ENCODE measurements around the gene COG4.

DNA sequence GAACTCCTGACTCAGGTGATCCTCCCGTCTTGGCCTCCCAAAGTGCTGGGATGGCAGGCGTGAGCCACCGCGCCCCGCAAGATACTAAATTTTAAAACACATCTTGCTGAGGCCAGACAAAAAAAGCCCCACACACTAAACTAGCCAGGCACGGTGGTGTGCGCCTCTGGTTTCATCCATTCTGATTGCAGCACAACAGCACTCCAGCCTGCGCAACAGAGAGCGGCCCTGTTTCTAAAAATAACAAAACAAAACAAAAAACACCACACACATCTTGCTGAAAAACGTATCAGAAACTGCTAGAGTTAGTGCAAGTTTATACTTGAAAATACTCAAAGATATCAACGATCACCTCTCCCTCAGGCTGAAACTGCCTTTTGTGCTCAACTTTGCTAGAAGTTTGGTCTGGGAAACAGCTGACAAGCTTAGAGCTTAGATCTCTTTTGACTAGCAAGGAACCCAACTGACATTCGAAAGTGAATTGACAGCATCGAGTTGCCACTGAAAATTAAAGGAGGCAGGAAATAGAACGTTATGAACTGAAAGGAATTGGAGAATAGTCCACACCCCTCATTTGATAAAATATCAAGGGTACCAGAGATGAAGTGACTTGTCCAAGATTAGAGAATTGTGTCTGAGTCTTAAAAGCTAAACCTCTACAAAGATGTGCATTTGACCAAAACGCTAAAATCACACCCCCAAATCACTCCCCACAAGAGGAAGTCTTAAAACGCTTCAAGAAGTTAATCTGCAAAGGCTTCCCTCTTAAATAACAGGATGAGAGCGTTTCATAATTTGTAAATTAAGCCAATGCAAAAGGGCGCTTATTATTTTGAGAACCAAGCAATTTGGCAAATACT lies 908 bp downstream of the COG4 start:
- TF ChIP-seq, protein P1, sequence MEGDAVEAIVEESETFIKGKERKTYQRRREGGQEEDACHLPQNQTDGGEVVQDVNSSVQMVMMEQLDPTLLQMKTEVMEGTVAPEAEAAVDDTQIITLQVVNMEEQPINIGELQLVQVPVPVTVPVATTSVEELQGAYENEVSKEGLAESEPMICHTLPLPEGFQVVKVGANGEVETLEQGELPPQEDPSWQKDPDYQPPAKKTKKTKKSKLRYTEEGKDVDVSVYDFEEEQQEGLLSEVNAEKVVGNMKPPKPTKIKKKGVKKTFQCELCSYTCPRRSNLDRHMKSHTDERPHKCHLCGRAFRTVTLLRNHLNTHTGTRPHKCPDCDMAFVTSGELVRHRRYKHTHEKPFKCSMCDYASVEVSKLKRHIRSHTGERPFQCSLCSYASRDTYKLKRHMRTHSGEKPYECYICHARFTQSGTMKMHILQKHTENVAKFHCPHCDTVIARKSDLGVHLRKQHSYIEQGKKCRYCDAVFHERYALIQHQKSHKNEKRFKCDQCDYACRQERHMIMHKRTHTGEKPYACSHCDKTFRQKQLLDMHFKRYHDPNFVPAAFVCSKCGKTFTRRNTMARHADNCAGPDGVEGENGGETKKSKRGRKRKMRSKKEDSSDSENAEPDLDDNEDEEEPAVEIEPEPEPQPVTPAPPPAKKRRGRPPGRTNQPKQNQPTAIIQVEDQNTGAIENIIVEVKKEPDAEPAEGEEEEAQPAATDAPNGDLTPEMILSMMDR (IDR thresholded peaks at IDR 0.05) = no peak
- TF ChIP-seq POLR2A (IDR thresholded peaks at IDR 0.05) (no peak), EP300 (IDR thresholded peaks at IDR 0.05) (no peak)
